Keratinocyte (primary cell): ENCODE results near the gene CABP4. TPM values are rescaled to one million over a fixed set of nuclear protein-coding genes. Genes with fewer than 3 reads are reported as not detected.

ENCODE experiments used
- DNase-seq: peaks from one replicate; pipeline ENCODE4 v3.0.0-alpha.2; 2011; ENCODE audit warnings: low read depth, missing footprints, low spot score
- FAIRE-seq: peaks from 2 replicates; lab custom pipeline; 2011; peaks lifted over from hg19 to GRCh38; lab: Jason Lieb, UNC
- H2AFZ ChIP-seq: 2 replicates; pipeline ENCODE4 v1.6.0; 2012; ENCODE audit warnings: low read length, control low read depth, inconsistent platforms; ENCODE audit not compliant: control insufficient read depth
- H3K27ac ChIP-seq: 2 replicates; pipeline ENCODE4 v1.5.1; 2011; ENCODE audit warnings: low read length; ENCODE audit not compliant: control insufficient read depth, insufficient read depth
- H3K27me3 ChIP-seq: 3 replicates; pipeline ENCODE4 v1.6.0; 2011; ENCODE audit warnings: low read length; ENCODE audit not compliant: control insufficient read depth, insufficient read depth; ENCODE audit errors: extremely low read depth
- H3K36me3 ChIP-seq, 2 experiments: 2 replicates in 1 of 2; 3 replicates in 1 of 2; pipeline ENCODE4 v1.5.1; 2011; ENCODE audit warnings: low read length in 2 of 2, mild to moderate bottlenecking in 1 of 2; ENCODE audit not compliant: control insufficient read depth in 2 of 2, insufficient read depth in 2 of 2; ENCODE audit errors: extremely low read depth in 1 of 2
- H3K4me1 ChIP-seq: 3 replicates; pipeline ENCODE4 v1.5.1; 2011; ENCODE audit warnings: low read length; ENCODE audit not compliant: control insufficient read depth, insufficient read depth; ENCODE audit errors: extremely low read depth
- H3K4me2 ChIP-seq: 3 replicates; pipeline ENCODE4 v1.6.0; 2011; ENCODE audit warnings: low read depth, low read length; ENCODE audit not compliant: control insufficient read depth, insufficient read depth; ENCODE audit errors: extremely low read depth
- H3K4me3 ChIP-seq, 3 experiments: fragments of 200-600 bp in 1 of 3; sonication (generic) in 1 of 3; 2 replicates in 2 of 3; 3 replicates in 1 of 3; pipeline ENCODE4 v1.5.1; 2011 to 2016; ENCODE audit warnings: low read length in 3 of 3, mild to moderate bottlenecking in 3 of 3, control low read depth in 2 of 3, inconsistent platforms in 1 of 3, low read depth in 1 of 3, mixed read lengths in 1 of 3, mixed run types in 1 of 3, moderate library complexity in 1 of 3; ENCODE audit not compliant: control insufficient read depth in 2 of 3, insufficient read depth in 2 of 3; ENCODE audit errors: extremely low read depth in 1 of 3
- H3K79me2 ChIP-seq: 2 replicates; pipeline ENCODE4 v1.6.0; 2012; ENCODE audit warnings: low read length; ENCODE audit not compliant: control insufficient read depth, insufficient read depth
- H3K9ac ChIP-seq: 3 replicates; pipeline ENCODE4 v1.6.0; 2011; ENCODE audit warnings: low read length; ENCODE audit not compliant: control insufficient read depth, insufficient read depth; ENCODE audit errors: extremely low read depth
- H3K9me1 ChIP-seq: 3 replicates; pipeline ENCODE4 v1.6.0; 2011; ENCODE audit warnings: low read length; ENCODE audit not compliant: control insufficient read depth, insufficient read depth; ENCODE audit errors: extremely low read depth
- H3K9me3 ChIP-seq: 2 replicates; pipeline ENCODE4 v1.5.1; 2012; ENCODE audit warnings: low read depth, low read length; ENCODE audit not compliant: control insufficient read depth
- H4K20me1 ChIP-seq: 3 replicates; pipeline ENCODE4 v1.6.0; 2011; ENCODE audit warnings: low read length; ENCODE audit not compliant: control insufficient read depth, insufficient read depth; ENCODE audit errors: extremely low read depth
- EZH2 ChIP-seq: IDR thresholded peaks from one replicate; pipeline ENCODE4 v1.6.1; 2012; ENCODE audit warnings: inconsistent platforms, mild to moderate bottlenecking, low read length, moderate library complexity
- dilution Hi-C: fragments of 300-500 bp; cut with MboI; formaldehyde crosslinking; loops from one replicate; pipeline ENCODE4 v1.7.0; 2020; ENCODE audit warnings: low sequenced_read_pairs; ENCODE audit not compliant: extremely low pct_ligation_motif_present
- polyA plus RNA-seq, 5 experiments: library from polyadenylated mRNA; depleted of rRNA in 3 of 5; stranded (reverse) in 3 of 5; stranded (forward) in 1 of 5; unstranded in 1 of 5; fragments of >200 nt; gene quantifications; 1 replicate in 1 of 5; 2 replicates in 3 of 5; 3 replicates in 1 of 5; pipeline versions ENCODE4 v1.2.1 to v1.2.3, GENCODE V29; 2011 to 2012; ENCODE audit warnings: missing spikeins in 2 of 5, low read depth in 1 of 5, low replicate concordance in 1 of 5
- small RNA-seq, 3 experiments: library from RNA; depleted of rRNA; stranded (forward); fragments of <200 nt; gene quantifications; one replicate each; pipeline ENCODE3, GENCODE V24; 2012; ENCODE audit warnings: low read depth in 3 of 3, low replicate concordance in 1 of 3; ENCODE audit not compliant: insufficient read length in 3 of 3
- TF ChIP-seq, protein P1 (sequence below), 3 experiments: IDR thresholded peaks in 1 of 3; conservative IDR thresholded peaks in 1 of 3; optimal IDR thresholded peaks in 1 of 3; 2 replicates in 2 of 3; 3 replicates in 1 of 3; pipeline versions ENCODE3 to v1.5.1; 2011; ENCODE audit warnings: low read length in 3 of 3, mild to moderate bottlenecking in 3 of 3, moderate library complexity in 2 of 3, control low read depth in 1 of 3, inconsistent platforms in 1 of 3; ENCODE audit not compliant: insufficient read depth in 2 of 3; ENCODE audit errors: extremely low read depth in 1 of 3

Gene CABP4
- polyA plus RNA-seq, 1 donor (not counting 4 experiments of a cell fraction or from before 2014, with no cell fraction given): not detected

- no peak overlapping the region for H3K4me2 ChIP-seq
- FAIRE-seq (no peak), DNase-seq (no peak)
- H3K27ac ChIP-seq: no peak overlapping the region
- no peaks in the 10 kb centered on the region for H3K9me1 ChIP-seq
- no peak overlapping the region for H3K4me3 ChIP-seq
- H3K9ac ChIP-seq: no peak overlapping the region
- dilution Hi-C loops: no loop called here
- no peak for TF ChIP-seq EZH2
- TF ChIP-seq, protein P1, sequence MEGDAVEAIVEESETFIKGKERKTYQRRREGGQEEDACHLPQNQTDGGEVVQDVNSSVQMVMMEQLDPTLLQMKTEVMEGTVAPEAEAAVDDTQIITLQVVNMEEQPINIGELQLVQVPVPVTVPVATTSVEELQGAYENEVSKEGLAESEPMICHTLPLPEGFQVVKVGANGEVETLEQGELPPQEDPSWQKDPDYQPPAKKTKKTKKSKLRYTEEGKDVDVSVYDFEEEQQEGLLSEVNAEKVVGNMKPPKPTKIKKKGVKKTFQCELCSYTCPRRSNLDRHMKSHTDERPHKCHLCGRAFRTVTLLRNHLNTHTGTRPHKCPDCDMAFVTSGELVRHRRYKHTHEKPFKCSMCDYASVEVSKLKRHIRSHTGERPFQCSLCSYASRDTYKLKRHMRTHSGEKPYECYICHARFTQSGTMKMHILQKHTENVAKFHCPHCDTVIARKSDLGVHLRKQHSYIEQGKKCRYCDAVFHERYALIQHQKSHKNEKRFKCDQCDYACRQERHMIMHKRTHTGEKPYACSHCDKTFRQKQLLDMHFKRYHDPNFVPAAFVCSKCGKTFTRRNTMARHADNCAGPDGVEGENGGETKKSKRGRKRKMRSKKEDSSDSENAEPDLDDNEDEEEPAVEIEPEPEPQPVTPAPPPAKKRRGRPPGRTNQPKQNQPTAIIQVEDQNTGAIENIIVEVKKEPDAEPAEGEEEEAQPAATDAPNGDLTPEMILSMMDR (optimal IDR thresholded peaks at IDR 0.05 in 1 of 3, IDR thresholded peaks at IDR 0.05 in 1 of 3, conservative IDR thresholded peaks at IDR 0.05 in 1 of 3; ENCODE audit: extremely low read depth in 1 of 3, insufficient read depth in 2 of 3, low read length in 3 of 3): no peak
- H2AFZ ChIP-seq: no peak overlapping the region
- peaks cover 7% of the 10 kb centered on the region for H3K79me2 ChIP-seq
- H3K27me3 ChIP-seq: no peaks in the 10 kb centered on the region
- H3K4me1 ChIP-seq: peaks cover 27% of the 10 kb centered on the region
- H3K9me3 ChIP-seq: no peaks in the 10 kb centered on the region
- H4K20me1 ChIP-seq: no peaks in the 10 kb centered on the region
- no peaks in the 10 kb centered on the region for H3K36me3 ChIP-seq
Observed at GRCh38 chr11:67510023-67510345, 54.8 kb downstream of the CABP4 start.

Small RNAs within 50 kb of the gene (small RNA-seq; reads per million reads assigned to genes)
- 0 reads per million in 3 experiments for gene MIR6752

Other genes starting within 250 kb of the CABP4 start
- 21.1 to 29.2 TPM (median 23.3 TPM) in 3 replicates for gene GRK2, start 188.9 kb upstream of the CABP4 start, polyA plus RNA-seq
- gene ANKRD13D, start 166.1 kb upstream of the CABP4 start, polyA plus RNA-seq: 18.1 to 40.1 TPM (median 25.0 TPM) in 3 replicates
- 20.5 to 39.2 TPM (median 24.8 TPM) in 3 replicates for gene SSH3, start 151.8 kb upstream of the CABP4 start, polyA plus RNA-seq
- gene POLD4, start 101.8 kb upstream of the CABP4 start, polyA plus RNA-seq: 35.7 to 60.9 TPM (median 43.3 TPM) in 3 replicates
- 2.2 to 4.9 TPM (median 2.7 TPM) in 3 replicates for gene CLCF1, start 81.8 kb upstream of the CABP4 start, polyA plus RNA-seq
- gene RAD9A, start 63.4 kb upstream of the CABP4 start, polyA plus RNA-seq: 5.7 to 8.5 TPM (median 8.0 TPM) in 3 replicates
- gene PPP1CA, start 53.5 kb upstream of the CABP4 start, polyA plus RNA-seq: 122 to 235 TPM (median 129 TPM) in 3 replicates
- not detected in 3 replicates for gene TBC1D10C, start 51.3 kb upstream of the CABP4 start, polyA plus RNA-seq
- gene CARNS1, start 39.7 kb upstream of the CABP4 start, polyA plus RNA-seq: not detected in 3 replicates
- gene RPS6KB2, start 26.9 kb upstream of the CABP4 start, polyA plus RNA-seq: 59.5 to 83.0 TPM (median 61.4 TPM) in 3 replicates
- 0.10 TPM in 1 of 3 replicates, not detected in the others for gene PTPRCAP, start 17.7 kb upstream of the CABP4 start, polyA plus RNA-seq
- 49.2 to 91.4 TPM (median 58.5 TPM) in 3 replicates for gene CORO1B, start 11.9 kb upstream of the CABP4 start, polyA plus RNA-seq
- gene GPR152, start 2.6 kb upstream of the CABP4 start, polyA plus RNA-seq: not detected in 3 replicates
- 24.7 to 71.1 TPM (median 40.4 TPM) in 3 replicates for gene TMEM134, start 13.9 kb downstream of the CABP4 start, polyA plus RNA-seq
- gene AIP, start 27.7 kb downstream of the CABP4 start, polyA plus RNA-seq: 32.5 to 42.9 TPM (median 35.3 TPM) in 3 replicates
- 10.6 to 25.2 TPM (median 15.9 TPM) in 3 replicates for gene PITPNM1, start 50.0 kb downstream of the CABP4 start, polyA plus RNA-seq
- 8.0 to 31.1 TPM (median 9.7 TPM) in 3 replicates for gene CDK2AP2, start 52.8 kb downstream of the CABP4 start, polyA plus RNA-seq
- gene CABP2, start 68.1 kb downstream of the CABP4 start, polyA plus RNA-seq: not detected in 3 replicates
- gene GSTP1, start 128.5 kb downstream of the CABP4 start, polyA plus RNA-seq: 1,511 to 3,251 TPM (median 1,575 TPM) in 3 replicates
- gene NDUFV1, start 151.6 kb downstream of the CABP4 start, polyA plus RNA-seq: 92.9 to 118 TPM (median 102 TPM) in 3 replicates
- 1.1 to 1.6 TPM (median 1.5 TPM) in 3 replicates for gene NUDT8, start 174.6 kb downstream of the CABP4 start, polyA plus RNA-seq
- gene TBX10, start 184.4 kb downstream of the CABP4 start, polyA plus RNA-seq: not detected in 3 replicates
- not detected in 3 replicates for gene ACY3, start 195.4 kb downstream of the CABP4 start, polyA plus RNA-seq
- gene ALDH3B2, start 219.3 kb downstream of the CABP4 start, polyA plus RNA-seq: 0.25 to 1.1 TPM (median 0.67 TPM) in 3 replicates